T-helper 2 cell treated with Interferon-gamma antibody and Interleukin-4, amounts not matched to agents 100 ng/mL and 5 ng/mL, for 36 hours (primary cell): Measurements from ENCODE around the gene RAB11A. TPM values are rescaled to one million over a fixed set of nuclear protein-coding genes. Genes with fewer than 3 reads are reported as not detected.

Source experiments
- intact Hi-C: fragments of 100-400 bp; cut with micrococcal nuclease; formaldehyde crosslinking; loops from one replicate; pipeline ENCODE4 v1.15.1; 2023
- total RNA-seq: library from RNA; stranded (reverse); gene quantifications from 2 replicates; pipeline ENCODE4 v1.2.3, GENCODE V29; 2022

The RAB11A gene
- total RNA-seq, 1 donor from 2014 or later, result 147 TPM

- intact Hi-C loops, result no loop called here
Observed at GRCh38 chr15:65914981-65915925, 46.0 kb downstream of the RAB11A start.

- intact Hi-C loops, result no loop called here
Observed at GRCh38 chr15:65916041-65916663, 46.9 kb downstream of the RAB11A start.

- intact Hi-C loops, result no loop called here
Observed at GRCh38 chr15:65916664-65917406, 47.5 kb downstream of the RAB11A start.

GRCh38 chr15:65917407-65917756 is 48.1 kb downstream of the RAB11A start:
- intact Hi-C loops, result no loop called here

GRCh38 chr15:65917936-65918335 is 48.6 kb downstream of the RAB11A start:
- intact Hi-C loops, result no loop called here

GRCh38 chr15:65918357-65918920 is 49.1 kb downstream of the RAB11A start:
- intact Hi-C loops, result no loop called here

- intact Hi-C loops, result no loop called here
Observed at GRCh38 chr15:65918945-65919344, 49.7 kb downstream of the RAB11A start.

- intact Hi-C loops, result no loop called here
Observed at GRCh38 chr15:65919353-65919752, 50.1 kb downstream of the RAB11A start.

- intact Hi-C loops, result no loop called here
Observed at GRCh38 chr15:65920121-65920520, 50.8 kb downstream of the RAB11A start.

- intact Hi-C loops, result no loop called here
Observed at GRCh38 chr15:65920825-65921309, 51.6 kb downstream of the RAB11A start.

GRCh38 chr15:65921780-65922179 is 52.5 kb downstream of the RAB11A start:
- intact Hi-C loops, result no loop called here

GRCh38 chr15:65922621-65923020 is 53.3 kb downstream of the RAB11A start:
- intact Hi-C loops, result no loop called here

GRCh38 chr15:65923264-65923663 is 54.0 kb downstream of the RAB11A start:
- intact Hi-C loops, result no loop called here

- intact Hi-C loops, result no loop called here
Observed at GRCh38 chr15:65924004-65924403, 54.7 kb downstream of the RAB11A start.

- intact Hi-C loops, result no loop called here
Observed at GRCh38 chr15:65925338-65925737, 56.0 kb downstream of the RAB11A start.

- intact Hi-C loops, result no loop called here
Observed at GRCh38 chr15:65926459-65926858, 57.2 kb downstream of the RAB11A start.

GRCh38 chr15:65926899-65927298 is 57.6 kb downstream of the RAB11A start:
- intact Hi-C loops, result no loop called here

- intact Hi-C loops, result no loop called here
Observed at GRCh38 chr15:65927545-65927944, 58.3 kb downstream of the RAB11A start.

- intact Hi-C loops, result no loop called here
Observed at GRCh38 chr15:65929573-65929972, 60.3 kb downstream of the RAB11A start.

GRCh38 chr15:65930134-65930533 is 60.8 kb downstream of the RAB11A start:
- intact Hi-C loops, result no loop called here

- intact Hi-C loops, result no loop called here
Observed at GRCh38 chr15:65931221-65931620, 61.9 kb downstream of the RAB11A start.

GRCh38 chr15:65935391-65935790 is 66.1 kb downstream of the RAB11A start:
- intact Hi-C loops, result no loop called here
